GM13977 (cell line): ENCODE results near the gene MEGF11.

Experiments used
- DNase-seq: peaks from one replicate; pipeline ENCODE4 v3.0.0; 2012; ENCODE audit warnings: low spot score
- CTCF ChIP-seq: IDR thresholded peaks from 2 replicates; pipeline ENCODE4 v1.5.1; 2012; ENCODE audit warnings: mild to moderate bottlenecking, control low read depth; ENCODE audit not compliant: insufficient read depth; ENCODE audit errors: extremely low read depth, missing control alignments
- in situ Hi-C: fragments of 300-500 bp; cut with MboI; formaldehyde crosslinking; loops from one replicate; pipeline ENCODE4 v1.12.0; 2022; ENCODE audit warnings: low sequenced_read_pairs, low pct_unique_long_range_greater_than_20kb, mixed read lengths, inconsistent platforms; ENCODE audit not compliant: unreplicated experiment

The MEGF11 gene

GRCh38 chr15:65993236-65993635 lies 260.3 kb downstream of the MEGF11 start:
- in situ Hi-C loops: no loop called here
- no peak for DNase-seq
- TF ChIP-seq CTCF: no peak

GRCh38 chr15:65991721-65992483 lies 261.6 kb downstream of the MEGF11 start:
- in situ Hi-C loops: no loop called here
- no peak for TF ChIP-seq CTCF

GRCh38 chr15:65990298-65990981 lies 263.1 kb downstream of the MEGF11 start:
- DNase-seq: no peak
- in situ Hi-C loops: no loop called here
- TF ChIP-seq CTCF: no peak

More at GRCh38 chr15:65991721-65992483, 261.6 kb downstream of the MEGF11 start:
- no peak for DNase-seq

GRCh38 chr15:65987100-65987499 lies 266.4 kb downstream of the MEGF11 start:
- in situ Hi-C loops: no loop called here
- no peak for DNase-seq
- TF ChIP-seq CTCF: no peak

- in situ Hi-C loops: no loop called here
- TF ChIP-seq CTCF: no peak
- DNase-seq: no peak
Observed at GRCh38 chr15:65986416-65986815, 267.1 kb downstream of the MEGF11 start.

- TF ChIP-seq CTCF: no peak
- DNase-seq: no peak
- in situ Hi-C loops: no loop called here
Observed at GRCh38 chr15:65985387-65985786, 268.2 kb downstream of the MEGF11 start.
